SHP77 (cell line): ENCODE measurements around the gene SHC3.

Source experiments
- DNase-seq, 2 experiments: peaks; one replicate each; lab custom pipeline; 2025; lab: John Stamatoyannopoulos, UW

The SHC3 gene

DNA sequence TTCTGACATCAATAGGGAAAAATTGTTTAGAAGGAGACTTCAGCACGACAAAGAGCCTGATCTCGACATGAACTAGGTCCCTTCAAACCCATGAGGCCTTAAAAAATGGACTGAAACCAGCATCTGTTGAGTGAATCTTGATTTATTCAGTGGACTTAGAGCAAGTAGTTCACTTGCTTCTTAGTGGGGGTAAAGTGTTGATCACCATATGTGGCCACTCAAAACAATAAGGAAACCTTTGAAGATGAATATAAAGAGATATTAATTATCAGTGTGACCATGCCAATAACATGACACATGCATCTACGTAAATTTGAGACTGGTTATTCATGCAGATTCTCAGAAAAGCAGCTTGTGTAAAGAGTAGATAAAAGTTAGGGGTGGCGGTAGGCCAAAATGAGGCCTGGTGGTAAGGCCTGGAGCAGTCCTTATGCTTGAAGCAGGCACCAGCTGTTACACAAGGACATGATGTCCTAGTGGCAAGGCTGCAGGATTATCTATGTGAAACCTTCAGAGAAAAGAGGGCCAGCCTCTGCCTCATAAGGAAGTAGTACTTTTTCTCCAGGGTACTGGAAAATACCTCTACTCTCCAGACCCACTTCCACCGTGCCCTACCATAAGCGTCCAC, 126.0 kb downstream of the SHC3 start:
- no peak for DNase-seq

DNA sequence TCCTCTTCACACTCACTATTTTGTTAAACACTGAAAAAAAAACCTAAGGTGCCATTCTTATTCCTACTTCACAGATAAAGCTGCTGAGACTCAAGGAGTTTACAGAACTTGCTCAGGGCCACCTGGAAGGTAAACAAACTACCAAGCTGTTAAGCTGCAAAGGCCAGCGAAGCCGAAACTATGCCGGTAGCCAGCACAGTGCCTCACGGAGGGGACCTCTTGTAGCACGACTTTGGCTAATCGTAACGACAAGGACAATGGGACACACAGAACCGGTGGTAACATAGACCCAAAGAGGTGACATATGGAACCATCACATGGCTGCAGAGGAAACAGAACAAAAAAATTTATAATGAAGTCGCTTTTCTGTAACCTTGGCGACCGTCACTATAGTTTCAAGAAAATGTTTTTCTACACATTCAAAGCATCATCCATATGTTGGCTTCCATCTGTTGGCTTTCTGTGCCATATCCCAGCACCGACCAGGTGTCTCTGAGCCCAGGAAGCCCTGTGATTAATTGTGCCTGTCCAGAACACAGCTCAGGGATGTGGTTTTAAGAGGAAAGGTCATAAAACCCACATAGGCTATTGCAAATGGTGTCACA, 127.1 kb downstream of the SHC3 start:
- DNase-seq, result no peak

DNA sequence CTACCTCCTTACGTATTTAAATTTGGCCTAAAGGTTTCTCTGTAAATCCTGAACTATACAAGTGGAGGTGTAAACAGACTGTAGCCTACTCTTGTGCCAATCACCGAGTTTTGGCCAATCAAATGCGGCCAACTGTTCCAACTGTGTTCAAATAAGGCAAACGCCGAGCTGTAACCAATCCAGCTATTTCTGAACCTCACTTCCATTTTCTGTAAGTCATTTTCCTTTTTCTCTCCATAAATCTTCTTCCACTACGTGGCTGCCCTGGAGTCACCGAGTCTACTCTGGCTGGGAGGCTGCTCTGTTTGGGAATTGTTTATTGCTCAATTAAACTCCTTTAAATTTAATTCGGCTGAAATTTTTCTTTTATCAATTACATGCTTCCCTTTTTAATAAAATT, 129.0 kb downstream of the SHC3 start:
- DNase-seq, result no peak

DNA sequence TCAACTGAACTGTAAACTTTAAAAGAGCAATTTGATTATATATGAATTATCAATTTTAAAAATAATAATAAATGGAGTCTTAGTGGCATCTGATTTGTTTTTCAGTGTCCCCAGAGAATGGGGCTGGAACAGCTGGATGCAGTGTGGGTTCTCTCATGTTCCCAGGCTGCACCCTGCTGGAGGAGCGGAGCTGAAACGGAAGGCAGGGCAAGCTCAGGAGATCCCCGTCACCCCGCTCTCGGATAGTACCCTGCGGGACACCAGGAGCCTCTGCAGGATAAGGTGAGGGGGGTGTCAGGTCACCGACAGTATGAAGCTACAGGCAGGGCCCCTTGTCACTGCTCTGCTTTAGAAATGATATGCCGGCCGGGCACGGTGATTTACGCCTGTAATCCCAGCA, 130.0 kb downstream of the SHC3 start:
- no peak for DNase-seq

DNA sequence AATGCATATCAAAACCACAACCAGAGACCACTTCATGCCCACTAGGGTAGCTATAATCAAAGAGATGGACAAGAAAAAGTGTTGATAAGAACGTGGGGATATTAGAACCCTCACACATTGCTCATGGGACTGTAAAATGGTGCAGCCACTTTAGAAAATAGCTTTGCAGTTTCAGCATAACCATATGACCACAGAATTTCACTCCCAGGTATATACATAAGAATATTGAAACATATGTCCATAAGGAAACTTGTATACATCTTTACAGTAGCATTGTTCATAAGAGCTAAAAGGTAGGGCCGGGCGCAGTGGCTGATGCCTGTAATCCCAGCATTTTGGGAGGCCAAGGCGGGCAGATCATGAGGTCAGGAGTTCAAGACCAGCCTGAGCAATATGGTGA, 131.0 kb downstream of the SHC3 start:
- no peak for DNase-seq

DNA sequence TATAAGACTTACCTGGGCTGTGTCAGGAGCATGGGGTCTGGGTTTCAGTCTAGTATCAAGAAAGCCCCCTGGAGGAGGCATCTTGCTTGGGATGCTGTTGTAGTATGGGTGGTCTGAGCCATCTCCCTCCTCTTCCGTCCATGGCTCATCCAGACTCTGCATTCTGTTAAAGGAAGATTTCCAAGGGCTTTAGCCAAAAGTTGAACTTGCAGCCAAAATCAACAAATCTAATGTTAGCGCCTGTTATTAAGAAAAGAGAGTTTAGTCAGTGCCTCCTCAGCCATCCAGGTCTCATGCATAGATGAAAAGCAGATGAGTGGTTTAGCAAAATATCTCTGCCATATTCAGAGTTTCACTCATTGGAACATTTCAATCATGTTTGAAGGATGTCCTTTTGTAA, 131.8 kb downstream of the SHC3 start:
- no peak for DNase-seq

DNA sequence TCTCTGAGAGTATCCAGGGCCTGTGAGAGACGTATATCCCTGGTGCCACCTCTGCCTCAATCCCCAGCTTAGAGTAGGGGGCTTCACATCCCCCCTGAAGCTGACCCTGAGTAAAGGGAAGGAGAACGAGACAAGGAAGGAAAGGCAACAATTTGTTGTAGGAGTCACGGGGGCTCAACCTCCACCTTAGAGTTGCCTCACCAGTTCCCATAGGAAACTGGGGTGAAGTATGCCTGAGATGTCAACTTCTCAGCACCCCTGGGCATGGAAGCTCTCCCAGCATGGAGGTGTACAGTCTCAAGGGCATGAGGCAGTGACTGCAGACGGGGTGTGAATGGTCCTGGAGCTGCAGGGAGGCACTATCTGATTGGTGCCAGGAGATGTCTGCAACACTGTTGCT, 133.7 kb downstream of the SHC3 start:
- no peak for DNase-seq

DNA sequence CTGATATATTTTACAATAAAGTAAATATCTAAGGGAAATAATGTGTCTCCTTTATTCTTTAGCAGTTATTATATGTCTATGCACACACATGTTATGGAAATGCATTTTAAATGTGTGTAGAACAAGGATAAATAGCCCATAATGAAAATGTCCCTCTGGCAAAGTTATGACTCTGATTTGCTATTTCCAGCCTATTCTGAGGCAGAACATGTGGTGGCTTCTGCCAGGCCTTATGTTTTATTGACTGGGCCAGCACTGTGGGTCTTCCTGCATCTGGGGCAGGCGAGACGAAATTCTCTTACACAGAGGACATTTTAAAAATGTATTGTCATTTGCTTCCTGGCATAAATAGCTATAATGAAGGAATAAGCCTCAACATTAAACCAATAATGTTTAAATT, 134.5 kb downstream of the SHC3 start:
- DNase-seq, result no peak

DNA sequence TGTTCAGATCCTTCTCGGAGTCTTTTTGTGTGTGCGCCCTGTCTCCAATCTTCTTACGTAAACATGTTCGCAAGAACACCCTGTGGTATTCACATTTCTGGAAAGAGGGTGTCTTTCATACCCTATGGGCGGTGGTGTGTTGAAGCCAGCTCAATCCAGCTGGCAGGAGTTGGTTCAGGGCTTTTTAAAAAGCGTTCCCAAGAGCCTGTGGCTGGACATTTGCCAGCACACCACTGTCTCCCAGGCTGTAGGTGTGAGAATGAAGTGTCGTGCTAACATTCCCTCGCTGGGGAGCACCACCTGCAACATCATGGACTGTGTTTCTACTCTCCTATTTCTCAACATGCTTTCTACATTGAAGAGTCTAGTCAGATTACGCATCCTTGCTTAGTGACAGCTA, 135.6 kb downstream of the SHC3 start:
- DNase-seq, result no peak

DNA sequence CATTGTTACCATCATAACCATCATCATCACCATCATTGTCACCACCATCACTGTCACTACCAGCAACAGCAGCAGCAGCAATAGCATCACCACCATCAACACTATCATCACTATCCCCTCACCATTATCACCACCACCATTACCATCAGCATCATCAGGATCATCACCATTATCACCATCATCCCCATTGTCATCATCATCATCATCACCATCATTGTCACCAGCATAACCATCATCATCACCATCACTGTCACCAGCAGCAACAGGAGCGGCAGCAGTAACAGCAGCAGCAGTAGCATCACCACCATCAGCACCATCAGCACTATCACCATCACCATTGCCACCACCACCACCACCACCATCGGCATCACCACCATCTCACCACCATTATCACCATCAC, 139.0 kb downstream of the SHC3 start:
- no peak for DNase-seq

DNA sequence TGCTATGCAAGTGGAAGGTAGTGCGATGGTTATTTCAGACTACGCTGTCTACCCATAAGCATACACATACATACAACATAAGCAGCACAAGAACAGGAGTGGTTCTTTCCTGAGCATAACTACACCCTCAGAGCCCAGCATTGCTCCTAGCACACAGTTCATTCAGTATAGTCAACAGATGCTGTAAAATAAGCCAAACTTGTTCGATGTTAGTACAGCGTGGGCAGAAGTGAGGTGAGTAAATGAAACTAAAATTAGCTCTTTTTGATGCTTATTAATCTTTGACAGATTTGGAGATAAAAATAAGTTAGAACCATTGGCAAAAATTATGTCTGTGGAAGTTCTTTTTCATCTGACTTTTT, 139.5 kb downstream of the SHC3 start:
- no peak for DNase-seq

DNA sequence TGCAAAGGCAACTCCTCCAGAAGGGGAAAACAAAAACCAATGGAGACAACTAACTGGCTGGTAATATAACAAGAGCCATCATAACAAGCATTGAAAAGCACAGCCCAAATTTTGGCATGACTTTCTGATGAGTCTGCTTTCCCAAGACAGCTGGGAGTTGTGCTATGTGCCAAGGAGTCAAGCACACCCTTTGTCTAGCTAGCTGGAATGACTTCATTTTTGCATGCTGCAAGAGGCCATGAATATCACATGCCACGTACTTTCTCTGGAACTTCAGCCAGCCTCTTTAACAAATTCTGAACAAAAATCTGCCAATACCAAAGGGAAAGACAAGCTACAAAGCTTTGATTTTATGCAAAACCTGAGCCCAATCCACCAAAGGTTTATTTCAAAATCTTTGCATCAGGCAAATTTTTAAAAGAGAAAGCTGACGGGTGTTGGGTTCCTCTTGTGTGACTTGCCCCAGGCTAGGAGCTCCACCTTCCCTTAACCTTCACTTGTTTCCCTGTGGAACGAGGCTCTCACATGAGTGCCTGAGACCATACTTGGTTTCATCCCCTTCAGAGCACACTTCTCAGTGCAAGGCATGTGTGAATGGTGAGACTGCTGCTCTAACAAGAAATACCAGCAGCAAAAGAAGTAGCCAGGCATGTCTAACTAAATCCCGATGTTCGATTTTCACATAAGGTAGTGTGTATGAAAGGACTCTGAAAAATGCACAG, 140.1 kb downstream of the SHC3 start:
- no peak for DNase-seq

DNA sequence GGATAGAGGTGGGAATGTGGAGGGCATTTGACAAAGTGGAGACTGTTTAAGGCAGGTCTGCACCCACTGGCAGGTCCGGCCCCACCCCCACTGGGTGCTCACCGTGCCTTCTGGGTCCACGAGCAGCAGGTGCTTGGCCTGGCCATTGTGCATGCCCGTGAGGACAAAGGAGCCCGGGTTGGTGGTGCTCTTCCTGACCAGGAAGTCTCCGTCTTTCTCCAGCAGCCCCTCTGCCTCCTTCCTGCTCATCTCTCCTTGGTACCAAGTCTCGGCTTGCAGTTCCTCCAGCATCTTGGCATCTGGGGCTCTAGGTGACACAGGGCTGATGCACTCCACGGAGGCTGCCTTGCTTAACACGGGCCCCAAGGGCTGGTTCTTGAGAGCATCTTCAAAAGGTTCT, 140.7 kb downstream of the SHC3 start:
- no peak for DNase-seq

DNA sequence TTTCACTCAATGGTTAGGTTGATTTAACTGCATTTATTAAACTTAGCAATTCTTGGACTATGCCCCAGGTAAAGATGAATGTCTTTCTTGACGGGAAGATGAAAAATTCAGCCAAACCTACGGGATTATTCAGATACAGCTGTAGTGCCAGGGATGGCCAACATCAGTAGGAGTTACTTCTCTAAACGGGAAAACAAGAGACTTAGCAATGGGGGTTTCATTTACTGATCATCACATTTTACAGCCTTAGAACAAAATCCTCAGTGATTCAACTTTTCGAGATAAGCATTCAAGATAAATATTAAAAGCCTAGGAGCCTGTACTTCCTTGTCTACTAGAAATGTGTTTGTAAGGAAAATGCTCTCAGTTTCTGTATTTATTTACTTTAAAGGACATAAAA, 141.3 kb downstream of the SHC3 start:
- DNase-seq, result no peak

DNA sequence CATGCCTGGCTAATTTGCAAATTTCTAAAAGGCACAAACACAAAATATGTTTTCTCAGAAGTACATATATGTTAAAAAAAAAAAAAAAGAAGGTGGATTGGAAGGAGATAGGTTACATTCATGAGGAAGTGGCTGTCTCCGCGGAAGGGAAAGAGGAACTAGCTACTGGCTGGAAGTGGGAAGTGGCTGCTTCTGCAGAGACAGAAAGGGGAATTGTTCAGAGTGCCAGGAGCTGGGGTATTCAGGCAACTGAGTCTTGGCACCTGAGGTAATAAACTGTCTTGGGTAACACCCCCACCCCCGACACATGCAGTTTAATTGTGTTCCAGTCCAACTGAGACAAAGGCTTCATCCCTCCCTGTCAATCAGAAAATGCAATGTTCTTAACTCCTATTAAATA, 141.7 kb downstream of the SHC3 start:
- DNase-seq, result no peak

DNA sequence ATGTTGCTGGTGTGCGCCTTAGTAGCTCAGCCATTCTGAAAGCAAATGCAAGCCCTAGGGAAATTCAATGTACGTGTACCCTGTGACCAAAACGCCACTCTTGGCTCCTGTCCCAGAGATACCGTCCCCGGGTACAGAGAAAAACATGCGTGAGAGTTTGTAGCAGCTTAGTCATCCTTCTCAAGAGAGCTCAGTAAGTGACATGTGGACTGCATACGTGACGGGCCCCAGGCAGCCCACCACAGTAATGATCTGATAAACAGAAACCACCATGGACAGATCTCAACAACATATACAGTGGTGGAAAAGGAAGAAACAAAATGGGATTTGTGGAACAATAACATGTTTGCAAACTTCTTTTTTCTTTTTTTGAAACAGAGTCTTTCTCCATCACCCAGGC, 142.2 kb downstream of the SHC3 start:
- no peak for DNase-seq

DNA sequence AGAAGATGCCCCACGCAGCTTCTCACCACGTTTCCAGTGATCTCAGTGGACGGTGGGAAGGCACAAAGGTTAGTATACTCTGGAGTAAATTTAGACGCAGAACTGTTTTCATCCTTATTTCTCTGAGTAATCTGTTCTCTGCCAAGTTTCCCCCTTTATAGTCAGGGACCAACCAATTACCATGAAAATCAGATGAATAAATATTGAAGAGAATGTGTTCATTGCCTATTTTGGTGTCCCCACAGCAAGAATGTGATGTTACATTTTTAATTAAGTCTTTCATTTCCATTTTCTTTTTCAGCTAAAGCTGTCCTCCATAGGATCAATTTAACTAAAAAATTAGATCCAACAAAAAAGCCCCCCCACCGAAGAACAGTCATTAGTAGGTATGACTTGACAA, 146.0 kb downstream of the SHC3 start:
- no peak for DNase-seq

DNA sequence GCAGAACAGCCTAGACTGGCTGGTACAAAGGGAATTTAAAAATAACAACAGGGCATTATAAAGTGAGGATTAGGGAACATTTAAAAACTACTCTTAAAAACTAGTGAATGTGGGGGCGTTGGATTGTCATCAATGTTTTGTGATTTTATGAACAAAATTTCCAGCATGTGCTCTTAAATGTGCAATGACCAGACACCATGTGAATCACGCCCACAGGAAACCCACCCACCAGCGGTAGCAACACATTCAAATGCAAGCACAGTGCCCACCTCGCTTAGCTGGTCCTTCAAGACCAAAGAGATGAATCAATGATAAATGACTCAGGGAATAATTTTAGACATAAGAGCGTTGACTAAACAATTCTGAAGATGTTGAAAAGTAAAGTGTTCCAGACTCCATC, 146.4 kb downstream of the SHC3 start:
- DNase-seq, result no peak

DNA sequence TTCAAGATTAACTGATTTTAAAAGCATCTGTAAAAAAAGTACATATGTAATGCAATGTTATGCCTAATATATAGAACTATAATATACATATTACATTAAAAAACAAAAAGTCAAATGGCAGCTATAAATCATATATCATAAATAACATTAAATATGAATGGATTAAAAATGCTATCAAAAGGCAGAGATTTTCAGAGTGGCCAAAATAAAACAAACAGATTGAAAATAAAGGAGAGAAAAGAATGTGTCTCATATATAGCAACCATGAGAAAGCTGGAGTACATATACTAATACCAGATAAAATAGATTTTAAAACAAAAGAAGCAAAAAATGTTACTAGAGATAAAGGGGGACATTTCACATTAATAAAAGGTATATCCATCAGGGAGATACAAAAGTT, 148.8 kb downstream of the SHC3 start:
- no peak for DNase-seq

DNA sequence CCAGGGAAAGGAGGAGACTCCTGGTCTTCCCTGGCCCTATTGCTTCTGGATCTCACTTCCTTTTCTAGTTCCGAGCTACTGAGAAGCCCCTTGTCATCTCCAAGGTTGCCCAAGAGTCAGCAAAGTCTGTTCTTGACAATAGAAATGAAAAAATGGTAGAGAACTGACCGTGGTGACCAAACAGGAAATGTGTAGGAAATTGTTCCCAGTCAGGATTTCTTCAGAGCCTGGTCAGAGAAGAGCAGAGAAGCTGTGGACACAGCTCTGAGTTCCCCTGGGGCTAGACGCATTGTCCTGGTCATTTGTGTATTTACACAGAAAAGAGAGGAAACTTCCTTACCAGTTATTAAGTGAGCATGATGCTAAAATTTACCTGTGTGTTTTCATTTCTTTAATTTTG, 151.7 kb downstream of the SHC3 start:
- no peak for DNase-seq

DNA sequence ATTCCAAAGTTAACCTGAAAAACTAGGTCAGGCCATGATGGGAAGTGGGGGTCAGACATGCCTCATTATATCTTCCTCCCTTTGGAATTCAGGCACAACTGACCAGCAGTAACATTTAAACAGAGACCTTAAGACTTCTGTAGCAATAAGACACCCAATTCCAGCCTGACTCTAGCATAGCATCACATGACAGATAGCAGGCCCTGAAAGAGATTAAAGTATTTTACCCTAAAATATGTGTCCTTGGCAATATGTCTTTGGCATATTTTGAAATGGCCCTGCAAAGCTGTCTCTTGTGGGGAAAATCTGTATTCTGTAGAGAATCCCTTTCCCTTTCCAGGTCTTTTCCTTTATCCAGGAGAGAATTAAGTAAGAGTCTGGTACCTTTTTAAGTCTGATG, 153.1 kb downstream of the SHC3 start:
- DNase-seq, result no peak

DNA sequence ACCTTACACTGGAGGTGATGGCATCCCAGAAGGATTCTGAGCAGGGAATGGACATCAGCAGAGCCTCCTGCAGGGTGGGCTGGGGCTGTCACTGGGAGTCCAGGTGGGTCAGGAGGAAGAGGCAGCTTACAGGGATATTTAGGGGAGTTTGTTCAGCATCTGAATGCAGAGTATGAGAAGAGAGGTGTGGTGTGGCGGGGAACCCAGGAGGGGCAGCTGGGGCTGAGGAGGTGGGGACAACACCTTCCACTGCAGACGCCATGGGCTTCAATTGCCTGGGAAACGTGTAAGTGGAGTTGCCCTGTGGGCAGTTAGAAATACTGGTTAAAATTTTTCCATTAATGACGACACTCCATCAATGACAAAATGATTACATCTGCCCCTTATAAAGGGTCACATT, 153.9 kb downstream of the SHC3 start:
- DNase-seq, result no peak

DNA sequence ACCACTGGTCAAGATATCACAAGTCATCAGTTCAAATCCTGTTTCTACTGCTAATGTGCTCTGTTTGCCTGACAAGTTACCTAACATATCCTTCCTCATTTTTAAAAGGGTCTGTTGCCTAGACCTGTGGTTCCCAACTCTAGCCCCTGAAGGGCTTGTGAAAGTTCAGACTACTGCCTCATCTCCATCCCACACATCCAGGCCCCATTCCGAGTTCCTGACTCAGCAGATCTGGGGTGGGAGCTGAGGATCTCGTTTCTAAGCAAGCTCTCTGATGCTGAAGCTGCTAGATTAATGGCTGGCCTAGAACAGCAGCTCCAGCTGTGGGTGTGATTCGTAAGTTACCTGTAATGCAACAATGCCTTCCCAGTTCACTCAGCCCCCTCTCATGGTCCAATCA, 154.9 kb downstream of the SHC3 start:
- DNase-seq, result no peak

DNA sequence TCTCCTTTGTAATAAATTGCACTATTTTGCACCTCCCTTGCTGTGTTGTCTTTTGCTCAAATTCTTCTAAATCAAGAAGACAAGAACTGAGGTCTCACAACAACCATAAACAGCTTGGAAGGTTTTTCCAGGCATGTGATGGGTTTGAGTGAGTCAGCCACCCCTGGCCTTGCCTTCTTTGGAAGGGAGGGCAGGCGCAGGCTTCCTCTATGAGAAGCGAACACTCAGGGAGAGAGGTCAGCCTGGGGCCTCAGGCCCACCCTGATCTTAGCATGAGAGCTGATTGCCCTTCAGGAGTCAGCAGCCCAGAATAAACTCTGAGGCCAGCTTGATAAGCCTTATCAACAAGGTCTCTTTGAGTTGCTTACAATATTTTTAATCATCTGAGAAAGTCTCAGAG, 155.7 kb downstream of the SHC3 start:
- DNase-seq, result no peak
